Measurements from ENCODE around the gene RGS7. TPM values are rescaled to one million over a fixed set of nuclear protein-coding genes. Genes with fewer than 3 reads are reported as not detected.

Gene RGS7
- total and polyA plus RNA-seq, 7 donors = 0.04 TPM; not detected in 6

DNA sequence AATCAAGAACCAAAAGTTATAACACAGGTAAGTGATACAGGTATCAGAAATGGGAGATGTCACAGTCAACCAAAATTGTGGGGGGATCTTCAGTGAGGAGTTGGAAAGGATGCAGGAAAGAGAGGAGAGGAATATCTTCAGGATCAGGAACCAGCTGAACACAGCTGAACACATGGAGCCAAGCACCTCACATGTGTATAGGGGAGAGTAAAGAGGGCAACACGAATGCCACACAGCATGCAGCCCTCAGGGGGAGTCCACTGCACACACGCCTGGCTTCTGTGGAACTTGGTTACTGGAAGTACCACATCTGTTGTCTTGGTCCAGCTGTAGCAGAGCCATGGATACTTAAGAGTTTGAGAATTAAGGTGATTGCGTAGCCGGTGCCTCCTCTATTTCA lies 218.8 kb downstream of the RGS7 start:
- Histone ChIP-seq H3K27me3 (ENCODE audit: insufficient read depth in 3 of 3, low read length in 2 of 3) (no peaks in the 10 kb centered on the region), H3K9me3 (no peaks in the 10 kb centered on the region), H3K36me3 (ENCODE audit: insufficient read depth in 1 of 2, low read depth in 1 of 2) (no peaks in the 10 kb centered on the region), H3K4me1 (no peaks in the 10 kb centered on the region), H3K4me3 (no peak overlapping the region), H3K27ac (no peak overlapping the region)
- DNase-seq (no peak), ATAC-seq (no peak)
- intact Hi-C loops (cut with DNase I) = no loop called here
- TF ChIP-seq, protein P1, sequence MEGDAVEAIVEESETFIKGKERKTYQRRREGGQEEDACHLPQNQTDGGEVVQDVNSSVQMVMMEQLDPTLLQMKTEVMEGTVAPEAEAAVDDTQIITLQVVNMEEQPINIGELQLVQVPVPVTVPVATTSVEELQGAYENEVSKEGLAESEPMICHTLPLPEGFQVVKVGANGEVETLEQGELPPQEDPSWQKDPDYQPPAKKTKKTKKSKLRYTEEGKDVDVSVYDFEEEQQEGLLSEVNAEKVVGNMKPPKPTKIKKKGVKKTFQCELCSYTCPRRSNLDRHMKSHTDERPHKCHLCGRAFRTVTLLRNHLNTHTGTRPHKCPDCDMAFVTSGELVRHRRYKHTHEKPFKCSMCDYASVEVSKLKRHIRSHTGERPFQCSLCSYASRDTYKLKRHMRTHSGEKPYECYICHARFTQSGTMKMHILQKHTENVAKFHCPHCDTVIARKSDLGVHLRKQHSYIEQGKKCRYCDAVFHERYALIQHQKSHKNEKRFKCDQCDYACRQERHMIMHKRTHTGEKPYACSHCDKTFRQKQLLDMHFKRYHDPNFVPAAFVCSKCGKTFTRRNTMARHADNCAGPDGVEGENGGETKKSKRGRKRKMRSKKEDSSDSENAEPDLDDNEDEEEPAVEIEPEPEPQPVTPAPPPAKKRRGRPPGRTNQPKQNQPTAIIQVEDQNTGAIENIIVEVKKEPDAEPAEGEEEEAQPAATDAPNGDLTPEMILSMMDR (IDR thresholded peaks at IDR 0.05) = no peak
- 74 to 78% (median 76%) methylated on average over 4 of the region's 4 CpGs for WGBS, 3 donors

DNA sequence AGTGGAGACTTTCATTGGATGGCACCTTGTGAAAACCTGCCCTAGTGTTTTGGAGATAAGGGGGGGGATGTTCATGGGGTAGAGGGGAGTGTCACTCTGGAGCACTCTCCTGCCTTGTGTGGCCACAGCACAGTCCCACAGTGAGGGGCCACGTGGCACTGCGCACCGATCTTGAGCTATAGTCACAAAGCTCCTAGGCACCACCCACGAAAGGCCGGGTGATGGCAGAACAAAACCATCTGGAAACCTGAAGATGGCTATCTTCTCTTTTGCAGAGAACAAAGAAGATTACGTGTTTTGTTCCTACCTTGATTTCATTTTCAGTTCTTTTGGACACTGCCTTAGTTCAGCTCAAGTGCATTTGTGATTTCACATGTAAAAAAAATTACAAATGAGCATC lies 220.6 kb downstream of the RGS7 start:
- DNase-seq (no peak), ATAC-seq (no peak)
- TF ChIP-seq, protein P1 (IDR thresholded peaks at IDR 0.05) = no peak
- Histone ChIP-seq H3K9me3 (no peaks in the 10 kb centered on the region), H3K27me3 (ENCODE audit: insufficient read depth in 3 of 3, low read length in 2 of 3) (no peaks in the 10 kb centered on the region), H3K4me1 (no peaks in the 10 kb centered on the region), H3K4me3 (no peak overlapping the region), H3K27ac (no peak overlapping the region), H3K36me3 (ENCODE audit: insufficient read depth in 1 of 2, low read depth in 1 of 2) (no peaks in the 10 kb centered on the region)
- 79 to 84% (median 84%) methylated on average over 6 of the region's 6 CpGs for WGBS, 3 donors
- intact Hi-C loops (cut with DNase I) = no loop called here

DNA sequence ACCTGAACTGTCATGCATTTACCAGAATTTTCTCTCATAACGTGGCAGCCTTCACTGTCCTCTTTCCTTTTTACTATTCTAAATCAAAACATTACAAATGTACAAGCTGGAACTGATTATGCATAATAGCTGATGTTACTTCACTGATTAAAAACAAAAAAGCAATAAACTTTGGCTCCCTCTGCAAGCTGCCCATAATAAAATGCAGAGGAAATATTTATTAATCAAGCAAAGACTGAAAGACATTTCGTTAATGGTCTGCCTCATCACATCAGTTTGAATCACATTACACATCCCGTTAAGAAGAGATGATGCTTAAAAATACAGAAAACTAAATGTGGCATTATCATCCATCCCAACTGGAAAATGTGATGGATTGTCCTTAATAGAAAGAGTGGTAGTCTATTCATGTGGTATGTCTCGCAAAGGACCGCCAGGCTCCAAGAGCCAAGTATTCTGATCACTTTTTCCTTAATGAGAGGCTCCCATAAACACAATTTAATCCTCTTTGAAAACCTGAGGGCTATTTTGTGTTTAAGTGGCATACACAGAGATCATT lies 225.3 kb downstream of the RGS7 start:
- Histone ChIP-seq H3K27me3 (ENCODE audit: insufficient read depth in 3 of 3, low read length in 2 of 3) (no peaks in the 10 kb centered on the region), H3K27ac (no peak overlapping the region), H3K36me3 (ENCODE audit: insufficient read depth in 1 of 2, low read depth in 1 of 2) (no peaks in the 10 kb centered on the region), H3K4me3 (no peak overlapping the region), H3K9me3 (no peaks in the 10 kb centered on the region), H3K4me1 (no peaks in the 10 kb centered on the region)
- intact Hi-C loops (cut with DNase I) = no loop called here
- TF ChIP-seq, protein P1 (IDR thresholded peaks at IDR 0.05) = no peak
- WGBS, 3 donors = 81 to 83% (median 81%) methylated on average over 5 of the region's 5 CpGs
- no peak for DNase-seq
- ATAC-seq = no peak

DNA sequence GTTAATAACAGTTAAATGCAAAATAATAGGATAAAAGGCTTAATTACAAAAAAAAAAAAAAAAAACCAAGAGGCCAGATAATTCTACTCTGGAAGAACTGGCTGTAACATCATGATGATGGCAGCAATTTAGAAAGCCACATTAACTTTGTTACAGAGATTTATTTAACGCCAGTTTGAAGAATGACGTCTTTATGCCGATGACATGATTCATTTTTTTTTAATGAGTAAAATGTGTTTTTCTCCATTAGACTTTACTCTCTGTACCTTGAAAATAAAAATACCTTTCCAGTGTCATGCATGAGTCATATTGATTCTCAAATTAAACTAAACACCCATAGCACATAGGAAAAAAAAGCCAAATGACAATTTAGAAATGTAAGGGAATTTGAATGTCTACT lies 226.1 kb downstream of the RGS7 start:
- no peaks in the 10 kb centered on the region for H3K27me3 ChIP-seq (ENCODE audit: insufficient read depth in 3 of 3, low read length in 2 of 3)
- H3K27ac ChIP-seq = no peak overlapping the region
- TF ChIP-seq, protein P1 (IDR thresholded peaks at IDR 0.05) = no peak
- ATAC-seq (no peak), DNase-seq (no peak)
- intact Hi-C loops (cut with DNase I) = no loop called here
- H3K36me3 ChIP-seq (ENCODE audit: insufficient read depth in 1 of 2, low read depth in 1 of 2) = no peaks in the 10 kb centered on the region
- no peaks in the 10 kb centered on the region for H3K9me3 ChIP-seq
- no peaks in the 10 kb centered on the region for H3K4me1 ChIP-seq
- H3K4me3 ChIP-seq = no peak overlapping the region
- 43 to 69% (median 62%) methylated on average over 3 of the region's 3 CpGs for WGBS, 3 donors

Data from psoas muscle (tissue), 8 donors.